Activated T-cell treated with anti-CD3 and anti-CD28 coated beads, Interleukin-2, amount 50 U/mL, for 24 hours (primary cell): ENCODE results near the gene LSG1.

Experiments
- DNase-seq: peaks from one replicate; pipeline ENCODE4 v3.0.0-alpha.2; 2020
- H3K27ac Mint-ChIP-seq: 2 replicates; pipeline ENCODE4 v1.8.0; 2020; ENCODE audit warnings: mild to moderate bottlenecking, mixed read lengths
- H3K27me3 Mint-ChIP-seq: 2 replicates; pipeline ENCODE4 v1.8.0; 2020; ENCODE audit warnings: mixed read lengths
- H3K36me3 Mint-ChIP-seq: 2 replicates; pipeline ENCODE4 v1.8.0; 2020; ENCODE audit warnings: low read depth, mixed read lengths
- H3K4me1 Mint-ChIP-seq: 2 replicates; pipeline ENCODE4 v1.8.0; 2020; ENCODE audit warnings: low read depth, mixed read lengths
- H3K4me3 Mint-ChIP-seq: 2 replicates; pipeline ENCODE4 v1.8.0; 2020; ENCODE audit warnings: mild to moderate bottlenecking, moderate library complexity, mixed read lengths
- H3K9me3 Mint-ChIP-seq: 2 replicates; pipeline ENCODE4 v1.8.0; 2020; ENCODE audit warnings: mixed read lengths

The LSG1 gene

DNA sequence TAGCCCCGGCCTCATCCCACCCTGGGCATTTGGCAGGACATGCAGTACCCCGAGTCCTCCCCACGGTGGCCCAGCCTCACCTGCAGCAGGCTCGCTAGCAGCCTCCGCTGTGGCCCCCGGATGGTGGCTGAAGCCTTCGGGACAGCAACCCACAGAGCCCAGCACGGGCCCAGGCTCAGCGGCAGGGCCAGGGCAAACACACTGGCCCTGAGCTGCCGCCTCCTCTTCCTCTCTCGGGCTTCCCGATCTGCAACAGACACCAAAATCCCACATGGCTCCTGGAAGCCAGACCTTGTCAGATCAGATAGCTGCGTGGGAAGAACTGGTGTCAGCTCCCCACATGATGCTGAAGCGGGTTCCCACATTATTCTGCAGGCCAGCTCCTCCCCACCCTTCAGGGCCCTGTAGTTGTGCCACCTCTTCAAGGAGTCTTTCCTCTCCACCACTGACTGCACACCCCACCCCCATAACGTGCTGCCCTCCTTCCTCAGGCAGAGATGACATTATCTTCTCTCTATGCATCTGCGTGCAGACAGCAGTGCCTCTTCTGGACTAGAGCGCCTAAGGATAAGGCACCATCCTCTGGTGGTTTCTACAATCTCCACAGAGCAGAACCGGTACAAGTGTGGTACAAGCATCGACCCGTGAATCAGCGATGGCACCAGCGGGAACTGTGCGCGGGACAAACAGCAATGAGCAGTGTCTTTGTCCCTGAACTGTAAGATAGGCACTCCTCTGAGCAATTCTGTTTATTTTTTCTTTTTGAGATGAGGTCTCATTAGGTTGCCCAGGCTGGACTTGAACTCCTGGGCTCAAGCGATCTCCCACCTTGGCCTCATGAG lies 48.3 kb downstream of the LSG1 start:
- no peak for DNase-seq
- Mint-ChIP-seq H3K9me3 (no peaks in the 10 kb centered on the region), H3K4me3 (no peak overlapping the region), H3K27ac (no peak overlapping the region), H3K27me3 (no peaks in the 10 kb centered on the region), H3K4me1 (no peaks in the 10 kb centered on the region), H3K36me3 (no peaks in the 10 kb centered on the region)

DNA sequence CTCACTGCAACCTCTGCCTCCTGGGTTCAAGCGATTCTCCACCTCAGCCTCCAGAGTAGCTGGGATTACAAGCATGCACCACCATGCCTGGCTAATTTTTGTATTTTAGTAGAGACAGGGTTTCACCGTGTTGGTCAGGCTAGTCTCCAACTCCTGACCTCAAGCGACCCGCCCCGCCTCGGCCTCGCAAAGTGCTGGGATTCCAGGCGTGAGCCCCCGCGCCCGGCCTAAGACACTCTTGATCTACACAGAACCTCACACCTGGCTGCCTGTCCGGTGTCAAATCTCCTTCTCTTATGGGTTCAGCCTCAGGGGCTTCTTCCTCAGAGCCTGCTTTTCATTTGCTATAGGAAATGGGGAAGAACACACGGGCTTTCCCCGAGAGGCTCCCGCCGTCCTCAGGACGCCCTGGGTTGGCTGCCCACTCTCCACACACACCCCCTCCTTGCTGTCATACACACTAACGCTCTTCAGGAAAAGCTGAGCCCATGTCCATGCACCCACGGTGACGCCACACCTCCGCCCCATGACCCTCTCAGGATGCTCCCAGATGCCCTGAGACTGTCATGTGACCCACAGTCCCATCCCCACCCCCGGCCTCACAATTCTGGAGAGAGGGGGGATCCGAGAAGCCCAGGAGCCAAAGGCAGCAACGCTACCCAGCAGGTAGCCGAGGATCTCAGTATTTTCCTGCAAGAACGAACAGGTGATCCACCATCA lies 49.2 kb downstream of the LSG1 start:
- no peak overlapping the region for H3K27ac Mint-ChIP-seq
- H3K4me1 Mint-ChIP-seq, result no peaks in the 10 kb centered on the region

DNA sequence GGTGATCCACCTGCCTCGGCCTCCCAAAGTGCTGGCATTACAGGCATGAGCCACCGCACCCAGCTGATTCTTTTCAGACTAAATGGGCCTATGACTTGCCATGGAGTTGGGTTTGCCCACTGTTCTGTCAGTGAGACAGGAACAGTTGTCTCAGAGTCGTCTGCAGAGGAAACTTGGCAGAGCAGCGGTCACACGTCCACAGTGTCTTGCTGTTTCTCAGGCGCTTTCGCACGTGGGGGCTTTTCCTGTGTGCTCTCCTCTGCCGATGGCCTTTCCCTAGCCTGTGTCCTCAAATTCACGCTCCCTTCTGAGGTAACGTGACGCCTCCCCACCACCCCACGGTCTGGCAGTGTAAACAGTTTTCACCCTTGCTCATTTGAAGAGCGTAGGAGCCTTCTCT lies 50.0 kb downstream of the LSG1 start:
- Mint-ChIP-seq H3K27ac (no peak overlapping the region), H3K9me3 (no peaks in the 10 kb centered on the region), H3K27me3 (no peaks in the 10 kb centered on the region), H3K4me1 (no peaks in the 10 kb centered on the region), H3K36me3 (no peaks in the 10 kb centered on the region), H3K4me3 (no peak overlapping the region)
- DNase-seq, result no peak

More for the DNA sequence above, 49.2 kb downstream of the LSG1 start:
- Mint-ChIP-seq H3K9me3 (no peaks in the 10 kb centered on the region), H3K36me3 (no peaks in the 10 kb centered on the region), H3K27me3 (no peaks in the 10 kb centered on the region), H3K4me3 (no peak overlapping the region)
- no peak for DNase-seq

DNA sequence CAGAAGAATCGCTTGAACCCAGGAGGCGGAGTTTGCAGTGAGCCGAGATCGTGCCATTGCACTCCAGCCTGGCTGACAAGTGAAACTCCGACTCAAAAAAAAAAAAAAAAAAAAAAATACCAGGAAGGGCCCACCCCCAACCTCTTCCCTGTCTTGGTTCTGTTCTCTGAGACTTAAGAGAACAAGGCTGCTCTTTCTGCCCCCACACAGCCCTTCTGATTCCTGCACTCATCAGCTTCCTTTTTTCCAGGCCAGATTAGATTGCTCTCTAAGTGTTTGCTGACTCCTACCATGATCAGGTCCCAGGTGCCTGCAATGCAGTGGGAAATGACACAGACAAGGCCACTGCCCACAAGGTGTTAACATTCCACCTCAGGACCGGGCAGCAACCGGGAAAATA lies 51.8 kb downstream of the LSG1 start:
- Mint-ChIP-seq H3K4me1 (no peaks in the 10 kb centered on the region), H3K4me3 (no peak overlapping the region), H3K27me3 (no peaks in the 10 kb centered on the region), H3K27ac (no peak overlapping the region), H3K9me3 (no peaks in the 10 kb centered on the region), H3K36me3 (no peaks in the 10 kb centered on the region)
- no peak for DNase-seq

DNA sequence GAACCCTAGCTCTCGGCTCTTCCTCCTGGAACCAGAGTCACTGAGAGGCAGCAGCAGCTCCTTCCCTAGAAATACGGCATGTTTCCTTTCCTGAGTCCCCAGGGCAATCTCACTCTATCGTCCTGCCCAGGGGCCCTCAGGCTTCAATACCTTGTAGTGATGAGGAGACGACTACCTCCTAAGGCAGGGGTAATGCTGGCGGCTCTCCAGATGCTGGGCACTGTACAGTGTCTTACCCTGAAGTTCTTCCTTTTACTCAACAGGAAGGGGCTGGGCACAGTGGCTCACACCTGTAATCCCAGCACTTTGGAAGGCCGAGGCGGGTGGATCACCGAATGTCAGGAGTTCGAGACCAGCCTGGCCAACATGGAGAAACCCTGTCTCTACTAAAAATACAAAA lies 52.2 kb downstream of the LSG1 start:
- Mint-ChIP-seq H3K9me3 (no peaks in the 10 kb centered on the region), H3K27ac (no peak overlapping the region), H3K36me3 (no peaks in the 10 kb centered on the region), H3K4me1 (no peaks in the 10 kb centered on the region), H3K4me3 (no peak overlapping the region), H3K27me3 (no peaks in the 10 kb centered on the region)
- no peak for DNase-seq

DNA sequence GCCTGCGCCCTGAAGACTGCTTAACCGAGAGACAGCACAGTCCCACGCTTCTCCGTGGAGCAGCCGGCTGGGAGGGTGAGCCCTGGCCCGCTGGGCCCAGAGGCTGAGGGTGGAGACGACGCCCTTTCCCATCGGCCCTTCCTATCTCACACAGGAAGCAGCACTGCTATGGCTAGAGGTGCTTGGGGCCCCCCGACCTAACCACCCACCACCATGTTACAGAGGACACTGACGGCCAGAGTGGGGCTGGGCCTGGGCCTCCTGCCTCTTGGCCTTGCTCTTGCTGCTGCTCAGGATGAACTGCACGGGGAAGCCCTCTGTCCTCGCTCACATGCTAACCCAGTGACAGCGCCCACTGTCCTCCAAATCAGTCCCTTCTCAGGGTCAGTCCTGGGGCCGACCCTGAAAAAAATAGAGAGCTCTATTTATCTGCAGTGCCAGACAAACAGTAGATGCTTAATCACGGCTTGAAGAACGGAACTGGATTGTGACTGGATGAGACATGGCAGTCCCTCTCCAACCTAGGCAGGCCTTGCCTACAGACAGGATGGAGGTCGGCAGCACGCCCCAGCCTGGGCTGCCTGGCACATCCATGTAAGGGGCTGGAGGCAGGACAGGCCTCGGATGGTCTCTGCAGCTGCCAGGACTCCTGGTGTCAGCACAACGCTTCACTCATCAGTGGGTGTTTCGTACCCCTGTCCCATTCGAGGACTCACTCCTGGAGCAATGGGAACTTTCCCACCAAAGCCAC lies 53.0 kb downstream of the LSG1 start:
- Mint-ChIP-seq H3K9me3 (no peaks in the 10 kb centered on the region), H3K27ac (no peak overlapping the region), H3K4me1 (no peaks in the 10 kb centered on the region), H3K4me3 (no peak overlapping the region), H3K36me3 (no peaks in the 10 kb centered on the region), H3K27me3 (no peaks in the 10 kb centered on the region)
- no peak for DNase-seq

DNA sequence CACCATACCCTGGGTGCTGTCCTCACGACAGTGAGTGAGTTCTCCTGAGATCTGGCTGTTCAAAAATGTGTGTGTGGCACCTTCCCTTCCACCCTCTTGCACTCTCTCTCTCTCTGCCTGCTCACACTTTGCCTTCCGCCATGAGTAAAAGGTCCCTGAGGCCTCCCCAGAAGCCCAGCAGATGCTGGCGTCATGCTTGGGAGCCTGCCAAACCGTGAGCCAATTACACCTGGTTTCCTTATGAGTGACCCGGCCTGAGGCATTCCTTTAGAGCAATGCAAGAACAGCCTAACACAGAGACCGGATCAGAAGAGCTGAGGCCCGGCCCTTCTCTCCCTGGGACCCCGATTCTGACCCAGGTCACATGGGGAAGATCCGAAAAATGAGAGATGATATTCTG lies 54.2 kb downstream of the LSG1 start:
- no peak for DNase-seq
- Mint-ChIP-seq H3K4me1 (no peaks in the 10 kb centered on the region), H3K27ac (no peak overlapping the region), H3K27me3 (no peaks in the 10 kb centered on the region), H3K36me3 (no peaks in the 10 kb centered on the region), H3K4me3 (no peak overlapping the region), H3K9me3 (no peaks in the 10 kb centered on the region)

DNA sequence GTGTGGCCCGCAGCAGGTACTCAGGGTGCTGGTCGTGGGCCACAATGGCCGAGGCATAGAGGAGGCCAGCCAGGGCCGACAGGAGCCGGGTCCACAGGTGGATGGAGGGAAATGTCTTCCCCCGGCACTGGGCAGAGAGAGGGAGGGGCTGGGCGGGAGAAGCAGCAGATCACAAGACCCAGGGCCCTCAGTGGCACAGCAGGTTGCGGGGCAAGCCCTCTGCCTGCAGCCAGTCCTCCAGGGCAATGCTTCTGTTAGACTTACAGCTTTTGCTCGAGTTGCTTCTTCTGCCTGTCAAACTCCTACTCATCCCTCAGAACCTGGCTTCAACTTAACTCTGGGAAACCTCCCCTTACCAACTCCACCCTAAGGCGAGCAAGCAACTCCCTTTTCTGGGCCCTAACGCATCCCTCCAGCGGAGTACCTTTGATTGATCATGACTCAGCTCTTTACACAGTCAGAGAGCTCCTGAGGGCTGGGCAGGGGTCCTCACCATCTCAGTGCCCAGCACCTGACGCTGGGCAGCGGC lies 54.8 kb downstream of the LSG1 start:
- Mint-ChIP-seq H3K4me1 (peaks cover 2% of the 10 kb centered on the region), H3K9me3 (no peaks in the 10 kb centered on the region), H3K4me3 (no peak overlapping the region), H3K27me3 (no peaks in the 10 kb centered on the region), H3K27ac (no peak overlapping the region), H3K36me3 (no peaks in the 10 kb centered on the region)
- DNase-seq, result no peak

DNA sequence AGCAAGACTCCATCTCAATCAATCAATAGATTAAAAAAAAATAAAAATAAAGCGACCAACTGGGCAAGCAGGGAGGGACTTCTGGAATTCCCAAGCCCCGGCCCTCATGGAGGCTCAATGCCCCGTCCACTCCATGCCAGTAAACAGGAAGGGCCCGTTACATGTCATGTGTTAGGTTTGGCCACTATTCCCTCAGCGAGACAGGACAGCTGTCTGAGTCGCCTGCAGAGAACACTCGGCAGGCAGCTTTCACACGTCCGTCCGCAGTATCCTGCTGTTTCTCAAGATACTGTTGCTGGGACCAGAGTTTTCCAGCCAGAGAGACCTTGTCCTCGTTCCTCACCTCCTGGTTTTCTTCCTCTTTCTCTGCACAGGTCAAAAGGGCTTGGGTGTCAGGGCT lies 56.8 kb downstream of the LSG1 start:
- Mint-ChIP-seq H3K4me1 (peaks cover 4% of the 10 kb centered on the region), H3K27me3 (no peaks in the 10 kb centered on the region), H3K4me3 (no peak overlapping the region), H3K27ac (no peak overlapping the region), H3K36me3 (no peaks in the 10 kb centered on the region), H3K9me3 (no peaks in the 10 kb centered on the region)
- DNase-seq, result no peak

DNA sequence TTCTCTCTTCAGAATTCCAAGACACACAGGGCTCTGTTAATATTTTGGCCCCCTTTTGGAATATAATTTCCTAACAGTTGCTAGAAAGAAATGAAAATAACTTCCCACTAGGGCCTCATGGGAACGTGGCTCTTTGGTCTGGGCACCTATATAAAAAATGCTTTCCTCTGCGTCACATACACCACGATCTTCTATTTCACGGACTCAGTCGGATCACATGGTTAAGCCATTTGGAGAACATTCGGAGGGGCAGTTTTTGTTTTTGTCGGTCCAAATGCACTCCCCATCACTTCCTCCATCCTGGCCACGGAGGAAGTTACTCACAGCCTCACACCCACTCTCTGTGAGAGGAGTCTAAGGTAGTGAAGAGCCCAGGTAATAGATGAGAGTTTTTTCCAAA lies 59.8 kb downstream of the LSG1 start:
- Mint-ChIP-seq H3K9me3 (no peaks in the 10 kb centered on the region), H3K4me3 (no peak overlapping the region), H3K4me1 (peaks cover 4% of the 10 kb centered on the region), H3K36me3 (no peaks in the 10 kb centered on the region), H3K27me3 (no peaks in the 10 kb centered on the region), H3K27ac (no peak overlapping the region)
- DNase-seq, result no peak

DNA sequence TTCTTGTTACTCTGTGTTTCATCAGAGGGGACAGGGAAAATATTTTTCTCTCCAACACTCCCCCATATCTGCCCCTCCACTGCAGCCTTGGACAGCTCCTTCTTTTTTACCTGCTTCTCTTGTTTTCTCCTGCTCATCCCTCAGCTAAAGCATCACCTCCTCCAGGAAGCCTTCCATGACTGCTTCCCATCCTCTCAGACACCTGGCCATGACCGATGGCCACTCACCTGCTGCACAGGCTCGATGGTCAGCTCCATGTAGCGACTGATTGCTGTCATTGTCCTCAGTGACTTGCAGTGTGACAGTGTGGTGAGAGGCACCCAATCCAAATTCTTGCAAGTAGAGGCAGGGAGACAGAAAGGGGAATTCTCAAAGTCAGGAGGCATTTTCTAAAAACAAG lies 61.3 kb downstream of the LSG1 start:
- no peaks in the 10 kb centered on the region for H3K27me3 Mint-ChIP-seq
- no peak overlapping the region for H3K27ac Mint-ChIP-seq
- H3K4me3 Mint-ChIP-seq, result no peak overlapping the region
- H3K9me3 Mint-ChIP-seq, result no peaks in the 10 kb centered on the region
- H3K36me3 Mint-ChIP-seq, result no peaks in the 10 kb centered on the region
- H3K4me1 Mint-ChIP-seq, result peaks cover 4% of the 10 kb centered on the region
- no peak for DNase-seq

DNA sequence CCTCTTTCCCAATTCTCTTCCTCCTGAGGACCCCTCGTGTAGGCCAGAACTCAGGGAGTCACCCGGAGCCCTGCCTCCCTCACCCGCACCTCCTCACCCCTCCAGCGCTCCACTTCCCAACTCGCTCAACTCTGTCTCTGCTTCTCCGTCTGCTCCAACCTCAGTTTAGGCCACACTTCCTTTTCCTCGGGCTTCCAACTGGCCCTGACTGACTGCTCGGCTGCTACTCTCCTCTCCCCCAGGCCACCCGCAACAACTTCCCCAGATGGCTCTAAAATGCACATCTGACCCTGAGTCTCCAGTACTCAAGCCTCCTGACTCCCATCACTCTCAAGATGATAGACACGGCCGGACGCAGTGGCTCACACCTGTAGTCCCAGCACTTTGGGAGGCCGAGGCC lies 62.4 kb downstream of the LSG1 start:
- DNase-seq, result no peak
- no peaks in the 10 kb centered on the region for H3K9me3 Mint-ChIP-seq
- peaks cover 4% of the 10 kb centered on the region for H3K4me1 Mint-ChIP-seq
- no peaks in the 10 kb centered on the region for H3K36me3 Mint-ChIP-seq
- H3K27me3 Mint-ChIP-seq, result no peaks in the 10 kb centered on the region
- no peak overlapping the region for H3K4me3 Mint-ChIP-seq
- H3K27ac Mint-ChIP-seq, result no peak overlapping the region

DNA sequence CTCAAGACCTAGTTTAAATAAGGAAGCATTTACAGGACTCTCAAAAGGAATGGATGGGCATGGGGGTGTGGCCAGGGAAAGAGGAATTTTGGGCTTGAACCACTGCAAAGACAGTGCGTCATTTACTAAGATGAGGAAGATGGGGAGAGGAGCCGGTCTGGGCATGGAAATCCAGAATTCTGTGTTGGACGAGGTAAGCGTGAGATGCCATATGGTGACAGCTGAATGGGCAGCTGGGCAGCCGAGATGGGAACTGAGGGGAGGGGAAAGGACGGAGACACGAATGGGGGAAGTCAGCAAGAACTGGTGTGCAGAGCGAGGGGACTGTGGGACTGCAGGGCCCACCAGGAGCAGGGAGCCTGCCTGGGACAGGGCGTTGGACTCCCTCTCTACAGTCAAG lies 63.0 kb downstream of the LSG1 start:
- H3K9me3 Mint-ChIP-seq, result no peaks in the 10 kb centered on the region
- DNase-seq, result no peak
- H3K27me3 Mint-ChIP-seq, result no peaks in the 10 kb centered on the region
- H3K36me3 Mint-ChIP-seq, result no peaks in the 10 kb centered on the region
- H3K27ac Mint-ChIP-seq, result no peak overlapping the region
- no peak overlapping the region for H3K4me3 Mint-ChIP-seq
- H3K4me1 Mint-ChIP-seq, result peaks cover 4% of the 10 kb centered on the region

DNA sequence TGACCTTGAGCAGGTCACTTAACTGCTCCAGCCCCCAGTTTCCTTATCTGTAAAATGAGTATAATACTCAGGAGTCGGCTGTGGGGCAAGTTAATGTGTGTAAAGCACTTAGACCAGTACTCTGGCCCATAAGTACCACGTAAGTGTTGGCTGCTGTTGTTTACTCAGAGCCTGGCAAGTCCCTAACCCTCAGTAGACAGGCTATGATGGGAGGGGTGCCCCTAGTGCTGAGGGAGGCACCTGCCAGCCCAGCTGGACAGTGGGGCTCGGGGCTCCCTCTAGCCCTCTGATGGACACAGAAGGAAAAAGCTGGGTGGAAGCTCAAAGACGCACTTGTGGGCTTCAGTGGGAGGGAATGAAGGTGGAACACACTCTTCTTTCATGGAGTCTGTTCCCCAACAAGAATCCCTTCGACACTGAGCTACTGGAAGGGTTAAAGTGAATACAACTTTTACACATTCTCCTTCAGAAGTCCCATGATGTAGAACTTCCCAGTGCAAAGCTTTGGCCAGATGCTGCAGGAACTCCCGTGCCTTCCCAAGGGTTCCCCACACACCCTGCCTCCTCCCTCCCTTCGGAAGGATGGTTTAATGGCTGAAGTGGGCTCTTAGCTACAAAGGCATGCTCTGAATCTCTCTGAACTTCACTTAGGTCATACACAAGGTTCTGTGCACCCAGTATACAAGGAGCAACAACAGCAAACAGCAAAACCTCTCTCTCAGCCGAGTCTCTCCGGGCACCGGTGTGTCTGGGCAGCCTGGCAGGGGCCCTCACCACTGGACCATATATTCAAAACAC lies 64.2 kb downstream of the LSG1 start:
- H3K27ac Mint-ChIP-seq, result no peak overlapping the region
- H3K27me3 Mint-ChIP-seq, result no peaks in the 10 kb centered on the region
- peaks cover 4% of the 10 kb centered on the region for H3K4me1 Mint-ChIP-seq
- no peak overlapping the region for H3K4me3 Mint-ChIP-seq
- no peak for DNase-seq
- no peaks in the 10 kb centered on the region for H3K36me3 Mint-ChIP-seq
- H3K9me3 Mint-ChIP-seq, result no peaks in the 10 kb centered on the region
